ENCODE results near the gene RFNG. TPM values are rescaled to one million over a fixed set of nuclear protein-coding genes. Genes with fewer than 3 reads are reported as not detected.
A peak's percentile ranks its signal among the peaks of the same experiment; 100 is the strongest.

Gene RFNG
- total RNA-seq, 1 donor from 2014 or later, result 21.1 TPM

DNA sequence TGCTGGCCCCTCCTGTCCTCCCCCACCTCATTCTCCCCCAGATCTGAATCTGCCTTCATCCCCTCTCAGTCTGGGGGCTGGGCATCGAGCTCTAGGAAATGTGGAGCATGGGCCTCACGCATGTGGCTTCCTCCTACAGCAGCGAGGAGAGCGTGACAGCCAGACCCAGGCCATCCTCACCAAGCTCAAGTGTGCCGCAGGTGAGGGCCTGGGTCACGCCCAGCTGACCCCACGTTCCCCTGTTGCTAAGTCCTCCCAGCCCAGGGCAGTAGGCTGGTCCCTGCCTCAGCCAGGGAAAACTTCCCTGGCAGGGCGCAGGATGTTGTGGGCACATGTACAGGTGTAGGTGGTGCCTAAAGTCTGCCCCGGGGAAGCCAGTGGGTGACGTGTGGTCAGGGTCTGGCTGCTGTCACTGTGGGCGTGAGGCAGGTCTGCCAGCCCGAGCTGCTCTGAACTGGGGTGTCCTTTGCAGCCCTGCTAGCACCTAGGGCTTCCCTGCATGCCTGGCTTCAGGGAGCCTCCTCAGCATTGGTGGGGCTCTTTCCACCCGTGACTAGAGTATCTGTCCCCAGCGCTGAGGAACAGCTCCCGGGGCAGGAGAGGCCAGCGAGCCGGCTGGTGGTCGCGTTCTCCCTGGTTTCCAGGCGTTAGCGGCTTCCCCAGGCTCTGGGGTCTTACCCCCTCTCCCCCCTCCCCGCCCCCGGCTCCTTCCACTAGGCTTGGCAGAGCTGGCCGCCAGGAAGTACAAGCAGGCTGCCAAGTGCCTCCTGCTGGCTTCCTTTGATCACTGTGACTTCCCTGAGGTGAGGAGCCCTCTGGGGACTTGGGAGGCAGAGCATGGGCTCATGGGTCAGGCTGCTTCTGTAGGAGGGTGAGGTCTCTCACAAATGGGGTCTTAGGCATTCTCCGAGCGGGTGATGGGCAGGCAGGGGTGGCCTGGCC is 3.7 kb upstream of the RFNG start:
- Histone ChIP-seq H3K27me3 (ENCODE audit: low read depth) (no peaks in the 10 kb centered on the region), H3K9me3 (replicated peaks) (no peaks in the 10 kb centered on the region), H3K27ac (replicated peaks) (no peak overlapping the region), H3K4me1 (peaks cover 33% of the 10 kb centered on the region), H3K36me3 (peaks cover 69% of the 10 kb centered on the region), H3K4me3 (no peak overlapping the region)
- no peak for DNase-seq
- intact Hi-C loops (cut with micrococcal nuclease), result no loop called here
- TF ChIP-seq, protein P1, sequence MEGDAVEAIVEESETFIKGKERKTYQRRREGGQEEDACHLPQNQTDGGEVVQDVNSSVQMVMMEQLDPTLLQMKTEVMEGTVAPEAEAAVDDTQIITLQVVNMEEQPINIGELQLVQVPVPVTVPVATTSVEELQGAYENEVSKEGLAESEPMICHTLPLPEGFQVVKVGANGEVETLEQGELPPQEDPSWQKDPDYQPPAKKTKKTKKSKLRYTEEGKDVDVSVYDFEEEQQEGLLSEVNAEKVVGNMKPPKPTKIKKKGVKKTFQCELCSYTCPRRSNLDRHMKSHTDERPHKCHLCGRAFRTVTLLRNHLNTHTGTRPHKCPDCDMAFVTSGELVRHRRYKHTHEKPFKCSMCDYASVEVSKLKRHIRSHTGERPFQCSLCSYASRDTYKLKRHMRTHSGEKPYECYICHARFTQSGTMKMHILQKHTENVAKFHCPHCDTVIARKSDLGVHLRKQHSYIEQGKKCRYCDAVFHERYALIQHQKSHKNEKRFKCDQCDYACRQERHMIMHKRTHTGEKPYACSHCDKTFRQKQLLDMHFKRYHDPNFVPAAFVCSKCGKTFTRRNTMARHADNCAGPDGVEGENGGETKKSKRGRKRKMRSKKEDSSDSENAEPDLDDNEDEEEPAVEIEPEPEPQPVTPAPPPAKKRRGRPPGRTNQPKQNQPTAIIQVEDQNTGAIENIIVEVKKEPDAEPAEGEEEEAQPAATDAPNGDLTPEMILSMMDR (IDR thresholded peaks at IDR 0.05; ENCODE audit: borderline replicate concordance), result no peak

DNA sequence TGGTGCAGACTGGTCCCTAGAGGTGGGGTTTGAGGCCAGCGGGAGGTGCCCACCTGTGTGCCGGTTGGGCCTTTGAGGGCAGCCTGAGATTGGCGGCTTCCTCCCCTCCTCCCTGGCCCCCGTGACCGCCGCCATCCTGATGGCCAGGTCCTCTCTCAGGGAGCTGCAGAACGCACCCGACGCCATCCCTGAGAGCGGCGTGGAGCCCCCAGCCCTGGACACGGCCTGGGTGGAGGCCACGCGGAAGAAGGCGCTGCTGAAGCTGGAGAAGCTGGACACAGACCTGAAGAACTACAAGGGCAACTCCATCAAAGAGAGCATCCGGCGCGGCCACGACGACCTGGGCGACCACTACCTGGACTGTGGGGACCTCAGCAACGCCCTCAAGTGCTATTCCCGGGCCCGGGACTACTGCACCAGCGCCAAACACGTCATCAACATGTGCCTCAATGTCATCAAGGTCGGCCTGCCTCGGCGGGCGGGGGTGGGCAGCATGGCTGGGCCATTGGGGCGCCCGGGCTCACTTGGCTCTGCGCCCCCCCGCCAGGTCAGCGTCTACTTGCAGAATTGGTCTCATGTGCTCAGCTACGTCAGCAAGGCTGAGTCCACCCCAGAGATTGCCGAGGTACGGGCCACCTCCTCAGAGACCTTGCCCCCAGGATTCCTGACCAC is 2.9 kb upstream of the RFNG start:
- Histone ChIP-seq H3K4me3 (no peak overlapping the region), H3K27me3 (ENCODE audit: low read depth) (no peaks in the 10 kb centered on the region), H3K9me3 (replicated peaks) (no peaks in the 10 kb centered on the region), H3K4me1 (peaks cover 41% of the 10 kb centered on the region), H3K36me3 (peaks cover 69% of the 10 kb centered on the region), H3K27ac (replicated peaks) (no peak overlapping the region)
- TF ChIP-seq, protein P1 (IDR thresholded peaks at IDR 0.05; ENCODE audit: borderline replicate concordance), result no peak
- DNase-seq, result no peak
- intact Hi-C loops (cut with micrococcal nuclease), result no loop called here

DNA sequence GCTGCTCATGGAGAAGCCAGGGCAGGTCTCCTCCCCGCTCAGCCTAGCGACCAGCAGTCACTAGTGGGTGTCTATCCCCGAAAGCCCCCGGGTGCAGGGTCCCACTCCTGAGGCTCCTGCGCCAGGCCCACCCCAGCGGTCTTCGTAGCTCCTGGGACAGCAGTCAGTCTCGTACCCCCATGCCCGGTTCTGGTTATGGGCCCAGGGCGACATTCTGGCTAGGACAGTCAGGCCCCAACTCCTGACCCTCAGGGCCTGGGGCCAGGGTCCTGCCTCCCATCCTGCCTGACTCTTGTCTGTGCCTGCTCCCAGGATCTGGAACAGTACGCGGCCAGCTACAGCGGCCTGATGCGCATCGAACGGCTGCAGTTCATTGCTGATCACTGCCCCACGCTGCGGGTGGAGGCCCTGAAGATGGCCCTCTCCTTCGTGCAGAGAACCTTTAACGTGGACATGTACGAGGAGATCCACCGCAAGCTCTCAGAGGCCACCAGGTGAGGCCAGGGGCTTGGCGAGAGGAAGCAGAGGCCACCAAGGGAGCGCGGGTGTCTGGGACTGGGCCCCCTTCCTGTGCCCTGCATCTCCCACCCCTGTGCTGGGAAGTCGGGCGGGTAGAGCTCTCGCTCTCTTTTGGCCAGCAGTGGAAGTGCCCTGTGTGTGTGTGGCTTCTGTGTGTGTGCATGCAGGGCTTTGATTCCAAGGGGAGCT is 2.1 kb upstream of the RFNG start:
- Histone ChIP-seq H3K4me3 (peak overlapping the region; percentile 91), H3K4me1 (peaks cover 44% of the 10 kb centered on the region)

DNA sequence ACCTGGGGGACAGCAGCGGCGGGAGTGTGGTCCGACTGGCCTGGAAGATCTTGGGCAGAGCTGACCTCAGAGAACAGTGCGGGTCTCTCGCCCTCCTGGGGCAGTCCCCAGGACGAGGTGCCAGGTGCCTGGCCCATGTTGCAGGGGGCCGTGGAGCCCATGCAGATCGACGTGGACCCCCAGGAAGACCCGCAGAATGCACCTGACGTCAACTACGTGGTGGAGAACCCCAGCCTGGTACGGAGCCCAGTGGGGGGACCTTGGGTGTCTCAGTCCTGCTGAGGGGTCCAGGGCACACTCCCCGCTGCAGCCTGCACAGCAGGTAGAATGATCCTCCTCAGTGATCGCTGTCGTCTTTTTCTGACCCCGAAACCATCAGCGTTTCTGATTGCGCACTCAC is 1.5 kb upstream of the RFNG start:
- no peak overlapping the region for H3K27ac ChIP-seq (replicated peaks)
- H3K4me1 ChIP-seq, result peaks cover 44% of the 10 kb centered on the region
- H3K36me3 ChIP-seq, result peaks cover 70% of the 10 kb centered on the region
- H3K27me3 ChIP-seq (ENCODE audit: low read depth), result no peaks in the 10 kb centered on the region
- no peak for DNase-seq
- TF ChIP-seq, protein P1 (IDR thresholded peaks at IDR 0.05; ENCODE audit: borderline replicate concordance), result no peak
- H3K9me3 ChIP-seq (replicated peaks), result no peaks in the 10 kb centered on the region
- intact Hi-C loops (cut with micrococcal nuclease), result no loop called here
- H3K4me3 ChIP-seq, result peak overlapping the region; percentile 91

More for the DNA sequence above, 2.1 kb upstream of the RFNG start:
- no peaks in the 10 kb centered on the region for H3K27me3 ChIP-seq (ENCODE audit: low read depth)
- H3K27ac ChIP-seq (replicated peaks), result no peak overlapping the region
- intact Hi-C loops (cut with micrococcal nuclease), result no loop called here
- TF ChIP-seq, protein P1 (IDR thresholded peaks at IDR 0.05; ENCODE audit: borderline replicate concordance), result no peak
- no peak for DNase-seq
- H3K36me3 ChIP-seq, result peaks cover 70% of the 10 kb centered on the region
- H3K9me3 ChIP-seq (replicated peaks), result no peaks in the 10 kb centered on the region

DNA sequence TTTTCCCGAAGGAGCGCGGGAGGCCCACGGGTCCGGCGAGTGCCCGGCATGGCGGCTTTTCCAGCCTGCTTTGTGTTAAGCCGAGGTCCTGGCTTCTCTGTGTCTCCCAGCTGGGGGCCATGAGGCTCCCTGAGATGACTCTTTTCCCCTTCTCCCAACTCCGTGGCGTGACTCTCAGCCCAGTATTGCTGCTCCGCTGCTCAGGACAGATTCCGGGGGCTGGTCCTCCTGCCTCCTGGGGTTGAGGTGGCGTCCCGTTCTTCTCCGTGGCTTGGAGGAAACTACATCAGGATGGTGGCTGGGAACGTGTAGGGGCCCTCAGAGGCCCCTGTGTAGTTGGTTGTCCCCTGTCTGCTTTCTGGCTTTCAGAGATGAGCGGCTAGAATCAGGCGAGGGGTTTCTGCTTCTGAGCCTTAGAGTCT is 1.0 kb upstream of the RFNG start:
- Histone ChIP-seq H3K27ac (replicated peaks) (peak overlapping the region; percentile 75), H3K9me3 (replicated peaks) (no peaks in the 10 kb centered on the region), H3K27me3 (ENCODE audit: low read depth) (no peaks in the 10 kb centered on the region), H3K4me3 (peak overlapping the region; percentile 91), H3K4me1 (peaks cover 44% of the 10 kb centered on the region), H3K36me3 (peaks cover 70% of the 10 kb centered on the region)
- intact Hi-C loops (cut with micrococcal nuclease), result no loop called here
- TF ChIP-seq, protein P1 (IDR thresholded peaks at IDR 0.05; ENCODE audit: borderline replicate concordance), result no peak
- no peak for DNase-seq
